Astrocyte of the spinal cord (primary cell): Measurements from ENCODE around the gene ZC3H7B.

ENCODE experiments used
- DNase-seq: peaks from one replicate; pipeline ENCODE4 v3.0.0; 2011; ENCODE audit warnings: low read depth, low spot score
- H3K4me3 ChIP-seq: 2 replicates; pipeline ENCODE4 v1.5.1; 2011; ENCODE audit warnings: low read depth, mild to moderate bottlenecking, low read length, moderate library complexity
- CTCF ChIP-seq: IDR thresholded peaks from 2 replicates; pipeline ENCODE4 v1.5.1; 2012; ENCODE audit warnings: low read depth, mild to moderate bottlenecking, low read length, inconsistent platforms
- in situ Hi-C: cut with HindIII; loops from 2 replicates; pipeline ENCODE4 v1.10.0; 2017; ENCODE audit warnings: low sequenced_read_pairs

The ZC3H7B gene

GRCh38 chr22:41358927-41359326 is 57.6 kb downstream of the ZC3H7B start:
- DNase-seq = no peak
- no peak overlapping the region for H3K4me3 ChIP-seq
- in situ Hi-C loops = no loop called here
- TF ChIP-seq CTCF = no peak

GRCh38 chr22:41359376-41359775 is 58.1 kb downstream of the ZC3H7B start:
- no peak for TF ChIP-seq CTCF
- in situ Hi-C loops = no loop called here

GRCh38 chr22:41360126-41360525 is 58.8 kb downstream of the ZC3H7B start:
- no peak for TF ChIP-seq CTCF
- in situ Hi-C loops = no loop called here
- no peak overlapping the region for H3K4me3 ChIP-seq
- DNase-seq = no peak

More at GRCh38 chr22:41359376-41359775, 58.1 kb downstream of the ZC3H7B start:
- no peak overlapping the region for H3K4me3 ChIP-seq
- DNase-seq = no peak

- TF ChIP-seq CTCF = no peak
- DNase-seq = peak; percentile 9
- in situ Hi-C loops = no loop called here
- H3K4me3 ChIP-seq = no peak overlapping the region
These were observed 60.5 kb downstream of the ZC3H7B start for GRCh38 chr22:41361716-41362310.

- no peak overlapping the region for H3K4me3 ChIP-seq
- no peak for DNase-seq
- no peak for TF ChIP-seq CTCF
- in situ Hi-C loops = no loop called here
These were observed 61.3 kb downstream of the ZC3H7B start for GRCh38 chr22:41362615-41363014.

- no peak overlapping the region for H3K4me3 ChIP-seq
- no peak for TF ChIP-seq CTCF
- no peak for DNase-seq
- in situ Hi-C loops = no loop called here
These were observed 62.9 kb downstream of the ZC3H7B start for GRCh38 chr22:41364233-41364632.
